ENCODE measurements around the gene EIF3A. TPM values are rescaled to one million over a fixed set of nuclear protein-coding genes. Genes with fewer than 3 reads are reported as not detected.

The EIF3A gene
- total RNA-seq, result 59.1 and 136 TPM in 2 replicates

GRCh38 chr10:119080521-119081259, at the start of gene EIF3A:
TSS of gene EIF3A (minus strand) at chr10:119080817. CDS start at chr10:119080676, 141 bp downstream.

GRCh38 chr10:119103903-119104653, 23.5 kb upstream of the EIF3A start, which contains the start of gene DENND10:
TSS of gene DENND10 (plus strand) at chr10:119104113. CDS start at chr10:119104143, 30 bp downstream.

GRCh38 chr10:119029613-119030420, 50.8 kb downstream of the EIF3A start, which contains the start of gene NANOS1:
TSS of gene NANOS1 (plus strand) at chr10:119029714. CDS start at chr10:119029802, 88 bp downstream.

Other genes with a start within 250 kb of the EIF3A start
- gene NANOS1, start 51.1 kb downstream of the EIF3A start, total RNA-seq, result 0.16 and 0.25 TPM in 2 replicates
- gene DENND10, start 23.3 kb upstream of the EIF3A start, total RNA-seq, result 44.0 and 65.1 TPM in 2 replicates
- 9.4 and 10.2 TPM in 2 replicates for gene SFXN4, start 84.9 kb upstream of the EIF3A start, total RNA-seq
- 130 and 153 TPM in 2 replicates for gene PRDX3, start 98.0 kb upstream of the EIF3A start, total RNA-seq
- 37.6 and 41.5 TPM in 2 replicates for gene GRK5, start 126.8 kb upstream of the EIF3A start, total RNA-seq